Uterus (tissue), 2 donors: ENCODE data around the gene STYXL2.

Experiments used
- CTCF ChIP-seq, 4 experiments: fragments of 200-600 bp in 2 of 4; fragments of 450-650 bp in 2 of 4; sonication (generic) in 2 of 4; IDR thresholded peaks; one replicate each; pipeline ENCODE4 v1.5.1; 2016 to 2019; ENCODE audit warnings: antibody characterized with exemption in 4 of 4, mild to moderate bottlenecking in 2 of 4, moderate library complexity in 1 of 4
- POLR2A ChIP-seq, 2 donors: fragments of 450-650 bp; IDR thresholded peaks; one replicate each; pipeline ENCODE4 v1.6.1; 2016; ENCODE audit warnings: antibody characterized with exemption in 2 of 2, mild to moderate bottlenecking in 1 of 2, moderate library complexity in 1 of 2

GRCh38 chr1:167099851-167100250, 6.0 kb downstream of the STYXL2 start:
- TF ChIP-seq CTCF (IDR thresholded peaks at IDR 0.05) (no peak), POLR2A (IDR thresholded peaks at IDR 0.05) (no peak)
